Renal cortex interstitium (tissue), 11 donors: ENCODE measurements around the gene DIAPH1. TPM values are rescaled to one million over a fixed set of nuclear protein-coding genes. Genes with fewer than 3 reads are reported as not detected.

ENCODE experiments used
- DNase-seq, 11 donors: peaks; one replicate each; pipeline ENCODE4 v3.0.0-alpha.2; 2013; ENCODE audit warnings: low read depth in 9 of 11, low spot score in 4 of 11; ENCODE audit errors: extremely low read depth in 1 of 11
- polyA plus RNA-seq, 3 donors: library from polyadenylated mRNA; unstranded; fragments of 120-200 nt; gene quantifications; one replicate each; pipeline ENCODE4 v1.2.1, GENCODE V29; 2013; ENCODE audit not compliant: insufficient read length in 3 of 3

Gene DIAPH1
- polyA plus RNA-seq, 3 donors, result 70.4 to 86.9 (median 73.6) TPM

DNA sequence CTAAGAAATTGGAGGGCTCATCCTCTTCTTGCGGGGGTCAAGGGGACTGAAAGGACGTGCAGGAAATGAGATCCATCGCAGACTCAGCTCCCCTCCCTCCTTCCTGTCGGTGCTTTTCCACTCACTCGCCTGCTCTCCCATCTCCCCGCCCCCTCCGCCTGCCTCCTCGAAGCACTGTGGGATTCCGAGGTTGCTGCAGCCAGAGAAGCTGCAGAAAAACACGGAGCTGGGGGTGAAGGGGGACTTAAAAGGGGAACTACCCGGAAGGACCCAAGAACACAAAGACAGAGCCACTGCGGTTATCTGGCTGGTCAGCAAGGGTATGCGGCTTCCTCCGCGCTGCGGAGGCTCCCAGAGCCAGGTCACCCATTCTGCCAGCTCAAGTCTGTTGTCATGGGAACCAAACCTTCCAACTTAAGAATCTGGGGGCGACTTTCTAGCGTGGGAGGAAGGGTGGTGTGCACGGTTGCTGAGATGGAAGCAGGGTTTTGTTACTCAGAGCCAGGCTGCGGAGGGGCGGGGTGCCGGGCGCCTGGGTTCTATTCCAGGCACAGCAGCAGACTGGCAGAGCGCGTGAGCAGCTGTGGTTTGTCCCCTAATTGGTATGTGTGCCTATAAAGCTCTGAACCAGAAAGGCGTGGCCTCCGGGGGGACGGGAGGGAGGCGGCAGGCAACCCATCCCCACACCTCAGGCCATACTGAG is 105.0 kb downstream of the DIAPH1 start:
- DNase-seq, result peak in 7 of 11 donors; percentile 67 to 83 (median 80)

DNA sequence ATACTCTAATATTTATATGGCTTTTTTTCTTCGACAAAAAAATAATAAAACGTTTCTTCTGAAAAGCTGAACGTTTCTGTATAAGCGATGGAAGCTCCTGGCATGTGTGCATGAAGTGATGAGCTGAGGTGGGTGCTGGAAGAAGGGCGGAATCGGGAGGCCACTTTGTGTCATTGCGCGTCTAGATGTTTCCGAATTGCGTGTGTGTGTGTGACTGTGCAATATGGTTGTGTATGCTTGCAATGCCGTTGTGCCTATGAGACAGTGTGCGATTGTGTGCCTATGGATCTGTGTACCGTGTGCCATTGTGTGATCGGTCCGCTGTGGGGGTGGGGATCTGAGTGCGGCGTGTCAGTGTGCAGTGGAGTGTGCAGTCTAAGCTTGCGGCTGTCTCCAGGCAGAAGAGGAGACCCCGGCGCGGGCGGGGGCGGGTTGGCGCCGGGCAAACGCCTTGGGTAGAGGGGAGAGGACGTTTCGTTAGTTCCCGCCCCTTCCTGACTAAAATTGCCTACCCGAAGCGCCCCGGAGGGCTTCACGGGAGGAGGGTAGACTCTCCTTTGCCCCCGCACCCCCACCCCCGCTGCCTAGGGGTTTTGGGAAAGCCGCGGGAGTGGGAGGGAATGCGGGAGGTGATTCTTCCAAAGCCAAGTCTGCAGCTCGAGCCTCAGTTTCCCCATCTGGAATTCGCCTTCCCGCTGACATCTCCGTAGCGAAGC is 105.7 kb downstream of the DIAPH1 start:
- DNase-seq, result peak in 3 of 11 donors; percentile 61 to 70 (median 62)

DNA sequence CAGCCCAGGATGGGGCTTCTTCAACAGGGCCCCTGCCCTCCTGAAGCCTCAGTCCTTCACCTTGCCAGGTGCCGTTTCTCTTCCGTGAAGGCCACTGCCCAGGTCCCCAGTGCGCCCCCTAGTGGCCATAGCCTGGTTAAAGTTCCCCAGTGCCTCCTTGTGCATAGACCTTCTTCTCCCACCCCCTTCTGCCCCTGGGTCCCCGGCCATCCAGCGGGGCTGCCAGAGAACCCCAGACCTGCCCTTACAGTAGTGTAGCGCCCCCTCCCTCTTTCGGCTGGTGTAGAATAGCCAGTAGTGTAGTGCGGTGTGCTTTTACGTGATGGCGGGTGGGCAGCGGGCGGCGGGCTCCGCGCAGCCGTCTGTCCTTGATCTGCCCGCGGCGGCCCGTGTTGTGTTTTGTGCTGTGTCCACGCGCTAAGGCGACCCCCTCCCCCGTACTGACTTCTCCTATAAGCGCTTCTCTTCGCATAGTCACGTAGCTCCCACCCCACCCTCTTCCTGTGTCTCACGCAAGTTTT is 106.3 kb downstream of the DIAPH1 start:
- DNase-seq, result peak in 3 of 11 donors; percentile 66 to 83 (median 67)

DNA sequence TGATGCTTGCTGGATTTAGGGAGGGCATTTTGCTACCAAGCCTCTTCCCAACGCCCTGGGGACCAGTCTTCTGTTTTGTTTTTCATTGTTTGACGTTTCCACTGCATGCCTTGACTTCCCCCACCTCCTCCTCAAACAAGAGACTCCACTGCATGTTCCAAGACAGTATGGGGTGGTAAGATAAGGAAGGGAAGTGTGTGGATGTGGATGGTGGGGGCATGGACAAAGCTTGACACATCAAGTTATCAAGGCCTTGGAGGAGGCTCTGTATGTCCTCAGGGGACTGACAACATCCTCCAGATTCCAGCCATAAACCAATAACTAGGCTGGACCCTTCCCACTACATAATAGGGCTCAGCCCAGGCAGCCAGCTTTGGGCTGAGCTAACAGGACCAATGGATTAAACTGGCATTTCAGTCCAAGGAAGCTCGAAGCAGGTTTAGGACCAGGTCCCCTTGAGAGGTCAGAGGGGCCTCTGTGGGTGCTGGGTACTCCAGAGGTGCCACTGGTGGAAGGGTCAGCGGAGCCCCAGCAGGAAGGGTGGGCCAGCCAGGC is 107.0 kb downstream of the DIAPH1 start:
- no peak for DNase-seq

DNA sequence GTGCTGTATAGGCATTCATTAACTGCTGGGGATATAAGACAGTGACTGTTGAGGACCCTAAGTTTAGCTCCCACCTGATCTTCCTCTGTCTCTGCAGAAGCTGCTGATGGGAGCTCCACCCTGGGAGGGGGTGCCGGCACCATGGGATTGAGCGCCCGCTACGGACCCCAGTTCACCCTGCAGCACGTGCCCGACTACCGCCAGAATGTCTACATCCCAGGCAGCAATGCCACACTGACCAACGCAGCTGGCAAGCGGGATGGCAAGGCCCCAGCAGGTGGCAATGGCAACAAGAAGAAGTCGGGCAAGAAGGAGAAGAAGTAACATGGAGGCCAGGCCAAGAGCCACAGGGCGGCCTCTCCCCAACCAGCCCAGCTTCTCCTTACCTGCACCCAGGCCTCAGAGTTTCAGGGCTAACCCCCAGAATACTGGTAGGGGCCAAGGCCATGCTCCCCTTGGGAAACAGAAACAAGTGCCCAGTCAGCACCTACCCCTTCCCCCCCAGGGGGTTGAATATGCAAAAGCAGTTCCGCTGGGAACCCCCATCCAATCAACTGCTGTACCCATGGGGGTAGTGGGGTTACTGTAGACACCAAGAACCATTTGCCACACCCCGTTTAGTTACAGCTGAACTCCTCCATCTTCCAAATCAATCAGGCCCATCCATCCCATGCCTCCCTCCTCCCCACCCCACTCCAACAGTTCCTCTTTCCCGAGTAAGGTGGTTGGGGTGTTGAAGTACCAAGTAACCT is 107.8 kb downstream of the DIAPH1 start:
- DNase-seq, result no peak

DNA sequence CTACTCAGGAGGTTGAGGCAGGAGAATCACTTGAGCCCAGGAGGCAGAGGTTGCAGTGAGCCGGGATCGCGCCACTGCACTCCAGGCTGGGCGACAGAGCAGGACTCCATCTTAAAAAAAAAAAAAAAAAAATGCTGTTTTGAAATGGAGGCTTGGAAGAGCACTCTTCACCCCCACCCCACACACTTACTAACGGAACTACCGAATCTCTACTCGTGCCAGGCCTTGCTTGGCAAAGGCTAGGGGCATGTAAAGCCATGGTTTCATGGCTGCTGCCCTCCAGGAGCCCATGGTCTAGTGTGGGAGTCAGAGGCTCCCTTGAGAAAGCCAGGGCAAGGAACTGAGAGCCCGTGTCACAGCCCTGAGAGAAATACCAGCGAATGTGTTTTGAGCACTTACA is 108.6 kb downstream of the DIAPH1 start:
- DNase-seq, result no peak

DNA sequence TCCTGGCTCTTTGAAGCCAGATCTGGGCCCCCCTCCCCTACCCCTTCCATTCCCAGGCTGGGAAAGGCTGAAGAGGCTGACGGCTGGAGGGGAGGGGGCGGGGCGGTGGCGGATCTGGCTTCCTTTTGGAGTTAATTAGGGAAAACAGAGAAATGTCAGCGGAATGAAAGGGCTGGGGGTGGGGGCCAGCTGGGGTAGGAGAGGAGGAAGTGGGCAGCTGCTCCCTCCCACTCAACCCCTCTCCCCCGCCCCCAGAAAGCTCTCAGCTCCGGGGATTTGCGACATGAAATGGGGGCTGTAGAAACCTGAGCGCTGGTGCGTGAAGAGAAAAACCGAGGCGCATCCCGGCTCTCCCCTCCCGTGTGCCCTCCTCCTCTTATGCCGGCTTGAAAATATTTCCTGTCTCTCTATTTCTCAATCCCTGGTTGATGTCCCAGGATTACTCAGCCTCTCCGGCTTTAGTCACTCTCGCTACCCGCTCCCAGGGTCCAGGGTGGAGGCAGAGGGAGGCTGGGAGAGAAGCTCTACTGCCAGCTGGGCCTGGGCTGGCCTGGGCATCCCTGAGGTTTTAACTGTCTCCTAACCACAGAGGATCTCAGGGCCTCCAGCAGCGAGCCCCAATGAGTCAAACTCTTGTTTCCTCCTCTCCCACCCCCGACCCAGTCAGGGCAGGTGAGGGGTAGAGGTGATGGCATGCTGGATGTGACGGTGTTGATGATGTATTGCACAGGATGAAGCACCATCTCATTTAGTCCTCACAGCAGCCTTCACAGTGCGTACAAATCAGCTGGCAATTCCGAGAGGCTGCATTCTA is 109.8 kb downstream of the DIAPH1 start:
- DNase-seq, result peak in 6 of 11 donors; percentile 79 to 89 (median 86)

DNA sequence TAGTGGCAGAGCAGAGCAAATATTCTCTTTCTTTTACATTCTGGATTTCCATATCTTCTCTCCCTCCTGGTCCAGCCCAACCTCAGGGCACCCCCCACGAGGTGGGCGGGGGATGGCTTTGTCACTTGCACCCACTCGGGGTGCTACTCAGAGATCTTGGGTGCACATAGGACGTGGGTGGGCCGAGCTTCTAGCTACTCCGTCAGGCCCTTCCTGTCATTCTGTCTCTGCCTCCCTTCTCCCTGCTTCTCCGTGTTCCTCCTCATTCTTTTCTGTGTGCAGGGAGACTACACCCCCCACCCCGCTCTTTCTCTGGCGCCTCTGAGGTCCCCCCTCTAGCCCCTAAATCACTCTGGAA is 110.4 kb downstream of the DIAPH1 start:
- DNase-seq, result no peak

DNA sequence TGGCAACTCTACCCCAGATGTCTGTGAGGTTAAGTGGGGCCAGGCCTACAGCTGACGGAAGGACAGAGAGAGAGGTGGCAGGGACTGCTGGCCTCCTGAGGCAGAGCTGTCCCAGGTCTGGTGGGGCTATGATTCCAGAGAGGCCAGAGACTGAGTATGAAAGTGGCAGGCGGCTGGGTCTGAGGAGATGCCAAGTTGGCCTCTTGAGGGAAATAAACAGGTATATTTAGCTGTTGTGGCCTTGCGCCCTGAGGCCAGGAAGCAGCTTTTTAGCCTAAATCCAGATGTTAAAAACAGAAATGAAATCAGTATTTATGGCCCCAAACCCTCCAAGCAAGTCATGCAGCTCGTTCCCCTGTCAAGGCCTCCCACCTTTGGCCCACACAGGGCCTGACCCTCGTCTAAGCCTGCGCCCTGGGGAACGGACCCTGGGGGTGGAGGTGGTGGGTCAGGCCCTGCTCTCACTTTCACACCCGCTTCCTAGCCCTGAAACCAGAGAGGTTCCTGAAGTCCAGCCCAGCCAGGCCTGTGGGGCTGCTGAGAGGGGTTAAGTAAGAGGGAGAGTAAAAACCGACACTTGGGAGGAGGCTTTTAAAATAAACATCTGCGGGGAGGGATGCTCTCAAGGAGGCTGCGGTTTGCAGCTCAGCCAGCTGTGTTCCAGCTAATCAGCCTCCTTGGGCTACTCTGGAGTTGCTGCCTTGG is 111.3 kb downstream of the DIAPH1 start:
- DNase-seq, result no peak

DNA sequence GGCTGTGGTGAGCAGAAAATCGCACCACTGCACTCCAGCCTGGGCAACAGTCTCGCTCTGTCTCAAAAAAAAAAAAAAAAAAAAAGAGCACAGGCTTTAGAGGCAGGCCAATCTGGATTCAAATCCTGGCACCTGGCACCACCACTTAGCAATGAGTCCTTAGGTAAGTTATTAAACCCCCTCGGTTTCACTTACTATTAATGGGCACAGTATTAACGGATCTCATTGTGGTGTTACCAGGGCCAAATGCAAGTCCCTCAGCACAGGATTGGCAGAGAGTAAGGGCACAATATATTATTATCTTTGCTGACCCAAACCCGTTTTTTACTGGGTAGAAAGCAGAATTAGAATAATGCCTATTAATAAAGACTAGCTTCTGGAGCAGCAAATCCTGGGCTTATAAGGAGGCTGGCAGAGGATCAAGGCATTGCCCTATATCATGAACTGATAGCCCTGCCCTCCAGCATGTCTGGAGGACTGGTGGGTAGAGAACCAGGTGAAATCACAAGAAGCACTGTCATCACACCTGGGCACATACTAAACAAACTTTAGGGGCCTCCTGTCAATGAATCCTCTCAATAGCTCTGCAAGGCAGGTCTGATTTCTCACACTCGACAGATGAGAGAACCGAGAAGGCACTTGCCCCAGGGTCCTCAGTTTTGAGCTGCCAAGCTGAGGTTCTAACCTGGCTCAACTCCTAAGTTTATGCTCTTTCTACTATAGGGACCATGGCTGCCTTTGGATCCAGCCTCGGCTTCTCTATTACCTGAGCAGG is 112.2 kb downstream of the DIAPH1 start:
- no peak for DNase-seq

DNA sequence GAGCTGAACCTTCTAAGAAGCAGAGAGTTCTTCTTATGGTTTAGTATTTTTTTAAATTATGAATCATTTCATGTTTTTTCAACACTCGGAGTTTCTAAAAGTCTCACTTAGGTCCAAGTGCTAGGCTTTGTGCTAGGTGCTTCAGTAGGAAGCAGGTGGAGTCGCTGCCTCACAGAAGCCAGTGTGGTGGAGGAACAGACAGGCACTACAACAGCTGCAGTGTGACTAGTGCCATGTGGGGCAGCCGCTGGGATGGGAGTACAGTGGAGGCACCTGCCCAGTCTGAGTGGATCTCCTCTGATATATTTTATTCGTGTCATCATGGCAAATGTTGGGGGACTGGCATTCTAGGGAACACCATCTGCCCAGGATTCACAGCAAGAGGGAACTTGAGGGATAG is 114.6 kb downstream of the DIAPH1 start:
- DNase-seq, result no peak

DNA sequence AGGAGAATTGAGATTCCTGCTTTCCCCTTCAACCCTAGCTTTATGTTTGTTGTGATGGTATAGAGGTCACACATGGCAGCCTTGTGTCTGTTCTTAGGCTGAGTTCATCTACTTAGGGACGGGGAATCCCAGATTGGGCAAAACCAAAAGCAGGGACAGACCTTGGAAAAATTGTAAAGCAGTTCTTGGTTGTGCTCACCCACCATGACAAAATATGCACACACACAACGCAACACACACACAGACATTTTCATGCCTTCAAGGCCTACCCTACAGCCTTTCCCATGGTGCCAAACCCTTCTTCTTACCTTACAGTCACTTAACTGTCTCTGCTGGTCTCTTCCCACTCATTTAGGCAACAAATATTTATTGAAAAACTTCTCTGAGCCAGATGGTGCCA is 115.1 kb downstream of the DIAPH1 start:
- DNase-seq, result no peak

DNA sequence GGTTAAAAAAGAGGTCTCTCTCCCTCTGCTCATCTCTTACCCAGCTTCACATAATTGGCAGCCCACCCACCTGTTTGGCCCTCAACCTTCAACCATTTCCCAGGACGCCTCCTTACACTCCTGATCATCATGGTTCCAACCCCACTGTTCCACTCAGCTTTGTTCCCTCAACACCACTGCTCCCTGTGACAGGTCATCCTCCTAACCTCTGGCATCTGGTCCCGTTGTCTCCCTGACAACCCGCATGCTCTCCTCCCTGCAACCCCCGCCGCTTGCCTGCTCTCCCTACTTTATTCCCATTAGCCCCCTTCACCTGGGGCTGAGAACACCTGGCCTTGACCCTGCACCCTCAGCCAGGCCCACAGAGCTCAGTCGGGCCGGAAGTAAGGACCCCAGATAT is 117.0 kb downstream of the DIAPH1 start:
- DNase-seq, result no peak

DNA sequence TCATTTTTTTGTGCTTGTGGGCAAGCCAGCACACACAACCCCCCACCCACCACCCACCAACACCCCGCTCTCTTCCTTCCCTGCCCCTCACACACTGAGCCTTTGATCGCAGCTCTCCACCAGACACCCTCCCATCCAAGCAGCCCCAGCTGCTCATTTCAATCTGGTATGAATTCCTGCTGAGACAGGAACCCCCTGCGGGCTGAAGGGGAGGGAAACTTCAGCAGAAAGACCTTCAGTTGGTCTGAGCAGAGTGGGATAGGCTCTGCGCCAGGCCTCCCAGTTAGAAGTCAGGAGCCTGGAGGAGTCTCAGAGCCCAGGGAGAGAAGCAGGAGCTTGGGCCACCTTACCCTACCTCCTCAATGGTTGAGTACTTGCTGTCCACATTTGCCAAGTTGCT is 122.8 kb downstream of the DIAPH1 start:
- no peak for DNase-seq

DNA sequence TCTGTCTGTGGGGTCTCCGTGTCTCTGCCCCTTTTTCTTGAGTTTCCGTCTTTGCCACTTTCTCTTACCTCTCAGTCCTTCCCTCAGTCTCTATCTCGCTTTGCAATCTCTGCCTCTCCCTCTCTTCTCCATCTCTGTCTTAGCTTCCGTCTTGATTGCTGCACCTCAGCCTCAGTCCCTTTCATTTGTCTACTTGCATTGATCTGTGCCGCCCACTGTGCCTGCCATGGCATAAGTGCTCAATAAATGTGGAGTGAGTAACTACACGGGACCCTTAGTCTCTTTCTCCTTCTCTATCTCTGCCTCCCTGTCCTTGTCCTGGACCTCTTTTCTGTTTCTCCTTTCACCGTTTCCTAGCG is 123.4 kb downstream of the DIAPH1 start:
- no peak for DNase-seq

DNA sequence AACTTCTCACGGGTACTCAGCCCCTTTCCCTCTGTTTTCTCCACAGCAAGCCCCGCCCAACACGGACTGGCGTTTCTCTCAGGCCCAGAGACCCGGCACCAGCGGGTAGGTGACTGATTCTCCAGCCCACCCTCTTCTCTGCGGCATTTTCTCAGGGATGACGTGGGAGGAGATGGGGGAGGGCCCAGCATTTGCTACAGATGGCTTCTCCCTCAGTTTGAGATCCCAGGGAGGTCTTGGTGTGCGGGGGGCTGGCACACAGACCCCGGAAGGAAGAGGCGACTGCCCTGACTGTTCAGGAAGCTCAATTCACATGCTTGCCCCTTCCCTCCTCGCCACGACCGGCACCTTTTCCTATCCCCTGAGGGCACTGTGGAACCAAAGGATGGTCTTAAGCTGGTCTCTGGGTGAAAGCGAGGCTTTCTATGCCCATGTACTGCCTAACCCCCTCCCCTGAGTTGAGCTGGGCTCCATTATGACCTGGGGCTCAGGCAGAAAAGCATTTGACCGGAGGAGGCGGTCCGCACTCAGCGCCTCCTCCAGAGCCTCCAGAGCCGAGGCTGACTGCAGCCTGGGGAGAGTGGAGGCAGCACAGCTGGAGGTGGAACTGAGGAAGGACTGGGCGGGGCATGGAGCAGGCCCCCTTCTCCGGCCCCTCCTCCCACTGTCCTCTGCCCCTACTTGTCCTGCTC is 123.9 kb downstream of the DIAPH1 start:
- DNase-seq, result no peak
